ENCODE results near the gene ADH7. TPM values are rescaled to one million over a fixed set of nuclear protein-coding genes. Genes with fewer than 3 reads are reported as not detected.

Gene ADH7
- total and polyA plus RNA-seq, 2 of the 13 experiments (the other 11 are each of a cell fraction or from before 2014, with no cell fraction given) = not detected

DNA sequence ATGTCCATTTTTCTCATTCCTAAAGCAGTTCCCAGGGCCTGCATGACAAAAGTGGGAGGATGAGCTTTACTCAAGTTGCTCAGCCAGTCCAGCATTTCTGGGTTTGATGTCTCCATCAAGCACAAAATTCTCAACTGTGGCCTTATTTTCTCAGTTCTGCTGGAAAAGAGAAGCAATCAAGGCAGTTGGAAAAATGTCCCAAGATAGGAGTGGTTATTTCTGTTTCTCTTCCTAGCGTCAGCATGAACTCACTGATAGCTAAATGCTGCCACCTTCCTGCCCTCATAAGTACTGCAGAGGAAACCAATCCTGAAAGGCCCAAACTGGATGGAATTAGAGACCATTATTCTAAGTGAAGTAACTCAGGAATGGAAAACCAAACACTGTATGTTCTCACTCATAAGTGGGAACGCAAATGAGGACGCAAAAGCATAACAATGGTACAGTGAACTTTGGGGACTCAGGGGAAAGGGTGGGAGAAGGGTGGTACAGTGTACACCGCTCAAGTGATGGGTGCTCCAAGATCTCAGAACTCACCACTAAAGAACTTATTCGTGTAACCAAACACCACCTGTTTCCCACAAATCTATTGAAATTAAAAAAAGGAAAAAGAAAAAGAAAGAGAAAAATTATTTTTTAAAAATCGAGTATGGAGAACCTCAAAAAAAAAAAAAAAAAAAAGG lies 29.6 kb downstream of the ADH7 start (continued):
- TF ChIP-seq MAFF (IDR thresholded peaks at IDR 0.05; ENCODE audit: low read depth, low read length) (peak; percentile 55; the same call in 1 of the 2 replicates), ZSCAN12 (CRISPR knock-in tag; IDR thresholded peaks at IDR 0.05) (no peak), MIER3 (CRISPR knock-in tag; IDR thresholded peaks at IDR 0.05; ENCODE audit: borderline replicate concordance) (peak; percentile 46; the same call in 1 of the 2 replicates), ZNF484 (CRISPR knock-in tag; IDR thresholded peaks at IDR 0.05; ENCODE audit: borderline replicate concordance, low read depth) (no peak), KLF6 (CRISPR knock-in tag; IDR thresholded peaks at IDR 0.05) (0 out of 2 replicates have a peak, but pooled peaks have one; percentile 36), RORA (CRISPR knock-in tag; IDR thresholded peaks at IDR 0.05) (no peak), KMT2B (CRISPR knock-in tag; IDR thresholded peaks at IDR 0.05) (peak; percentile 46; the same call in 1 of the 2 replicates), PPARG (CRISPR knock-in tag; conservative IDR thresholded peaks at IDR 0.05) (no peak), SP1 (IDR thresholded peaks at IDR 0.05) (no peak), SP1 (CRISPR knock-in tag; IDR thresholded peaks at IDR 0.05) (no peak), GTF3A (CRISPR knock-in tag; conservative IDR thresholded peaks at IDR 0.05) (no peak)
- TF ChIP-seq, protein P1, sequence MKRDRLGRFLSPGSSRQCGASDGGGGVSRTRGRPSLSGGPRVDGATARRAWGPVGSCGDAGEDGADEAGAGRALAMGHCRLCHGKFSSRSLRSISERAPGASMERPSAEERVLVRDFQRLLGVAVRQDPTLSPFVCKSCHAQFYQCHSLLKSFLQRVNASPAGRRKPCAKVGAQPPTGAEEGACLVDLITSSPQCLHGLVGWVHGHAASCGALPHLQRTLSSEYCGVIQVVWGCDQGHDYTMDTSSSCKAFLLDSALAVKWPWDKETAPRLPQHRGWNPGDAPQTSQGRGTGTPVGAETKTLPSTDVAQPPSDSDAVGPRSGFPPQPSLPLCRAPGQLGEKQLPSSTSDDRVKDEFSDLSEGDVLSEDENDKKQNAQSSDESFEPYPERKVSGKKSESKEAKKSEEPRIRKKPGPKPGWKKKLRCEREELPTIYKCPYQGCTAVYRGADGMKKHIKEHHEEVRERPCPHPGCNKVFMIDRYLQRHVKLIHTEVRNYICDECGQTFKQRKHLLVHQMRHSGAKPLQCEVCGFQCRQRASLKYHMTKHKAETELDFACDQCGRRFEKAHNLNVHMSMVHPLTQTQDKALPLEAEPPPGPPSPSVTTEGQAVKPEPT (CRISPR knock-in tag; IDR thresholded peaks at IDR 0.05; ENCODE audit: low read depth) = no peak
- TF ChIP-seq, protein P2, sequence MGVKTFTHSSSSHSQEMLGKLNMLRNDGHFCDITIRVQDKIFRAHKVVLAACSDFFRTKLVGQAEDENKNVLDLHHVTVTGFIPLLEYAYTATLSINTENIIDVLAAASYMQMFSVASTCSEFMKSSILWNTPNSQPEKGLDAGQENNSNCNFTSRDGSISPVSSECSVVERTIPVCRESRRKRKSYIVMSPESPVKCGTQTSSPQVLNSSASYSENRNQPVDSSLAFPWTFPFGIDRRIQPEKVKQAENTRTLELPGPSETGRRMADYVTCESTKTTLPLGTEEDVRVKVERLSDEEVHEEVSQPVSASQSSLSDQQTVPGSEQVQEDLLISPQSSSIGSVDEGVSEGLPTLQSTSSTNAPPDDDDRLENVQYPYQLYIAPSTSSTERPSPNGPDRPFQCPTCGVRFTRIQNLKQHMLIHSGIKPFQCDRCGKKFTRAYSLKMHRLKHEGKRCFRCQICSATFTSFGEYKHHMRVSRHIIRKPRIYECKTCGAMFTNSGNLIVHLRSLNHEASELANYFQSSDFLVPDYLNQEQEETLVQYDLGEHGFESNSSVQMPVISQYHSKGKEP (CRISPR knock-in tag; IDR thresholded peaks at IDR 0.05) = no peak
- TF ChIP-seq, protein P3, sequence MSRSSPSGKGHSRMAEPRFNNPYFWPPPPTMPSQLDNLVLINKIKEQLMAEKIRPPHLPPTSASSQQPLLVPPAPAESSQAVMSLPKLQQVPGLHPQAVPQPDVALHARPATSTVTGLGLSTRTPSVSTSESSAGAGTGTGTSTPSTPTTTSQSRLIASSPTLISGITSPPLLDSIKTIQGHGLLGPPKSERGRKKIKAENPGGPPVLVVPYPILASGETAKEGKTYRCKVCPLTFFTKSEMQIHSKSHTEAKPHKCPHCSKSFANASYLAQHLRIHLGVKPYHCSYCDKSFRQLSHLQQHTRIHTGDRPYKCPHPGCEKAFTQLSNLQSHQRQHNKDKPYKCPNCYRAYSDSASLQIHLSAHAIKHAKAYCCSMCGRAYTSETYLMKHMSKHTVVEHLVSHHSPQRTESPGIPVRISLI (CRISPR knock-in tag; IDR thresholded peaks at IDR 0.05; ENCODE audit: borderline replicate concordance) = peak; percentile 76; the same call in 1 of the 2 replicates
- TF ChIP-seq, protein P4, sequence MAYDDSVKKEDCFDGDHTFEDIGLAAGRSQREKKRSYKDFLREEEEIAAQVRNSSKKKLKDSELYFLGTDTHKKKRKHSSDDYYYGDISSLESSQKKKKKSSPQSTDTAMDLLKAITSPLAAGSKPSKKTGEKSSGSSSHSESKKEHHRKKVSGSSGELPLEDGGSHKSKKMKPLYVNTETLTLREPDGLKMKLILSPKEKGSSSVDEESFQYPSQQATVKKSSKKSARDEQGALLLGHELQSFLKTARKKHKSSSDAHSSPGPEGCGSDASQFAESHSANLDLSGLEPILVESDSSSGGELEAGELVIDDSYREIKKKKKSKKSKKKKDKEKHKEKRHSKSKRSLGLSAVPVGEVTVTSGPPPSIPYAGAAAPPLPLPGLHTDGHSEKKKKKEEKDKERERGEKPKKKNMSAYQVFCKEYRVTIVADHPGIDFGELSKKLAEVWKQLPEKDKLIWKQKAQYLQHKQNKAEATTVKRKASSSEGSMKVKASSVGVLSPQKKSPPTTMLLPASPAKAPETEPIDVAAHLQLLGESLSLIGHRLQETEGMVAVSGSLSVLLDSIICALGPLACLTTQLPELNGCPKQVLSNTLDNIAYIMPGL (CRISPR knock-in tag; IDR thresholded peaks at IDR 0.05; ENCODE audit: borderline replicate concordance in 1 of 2, low read depth in 1 of 2) = peak; percentile 42 to 62; a peak in 2 of 4 replicates

Measured in HepG2 (cell line).